ENCODE data around the gene BICRA.

DNA sequence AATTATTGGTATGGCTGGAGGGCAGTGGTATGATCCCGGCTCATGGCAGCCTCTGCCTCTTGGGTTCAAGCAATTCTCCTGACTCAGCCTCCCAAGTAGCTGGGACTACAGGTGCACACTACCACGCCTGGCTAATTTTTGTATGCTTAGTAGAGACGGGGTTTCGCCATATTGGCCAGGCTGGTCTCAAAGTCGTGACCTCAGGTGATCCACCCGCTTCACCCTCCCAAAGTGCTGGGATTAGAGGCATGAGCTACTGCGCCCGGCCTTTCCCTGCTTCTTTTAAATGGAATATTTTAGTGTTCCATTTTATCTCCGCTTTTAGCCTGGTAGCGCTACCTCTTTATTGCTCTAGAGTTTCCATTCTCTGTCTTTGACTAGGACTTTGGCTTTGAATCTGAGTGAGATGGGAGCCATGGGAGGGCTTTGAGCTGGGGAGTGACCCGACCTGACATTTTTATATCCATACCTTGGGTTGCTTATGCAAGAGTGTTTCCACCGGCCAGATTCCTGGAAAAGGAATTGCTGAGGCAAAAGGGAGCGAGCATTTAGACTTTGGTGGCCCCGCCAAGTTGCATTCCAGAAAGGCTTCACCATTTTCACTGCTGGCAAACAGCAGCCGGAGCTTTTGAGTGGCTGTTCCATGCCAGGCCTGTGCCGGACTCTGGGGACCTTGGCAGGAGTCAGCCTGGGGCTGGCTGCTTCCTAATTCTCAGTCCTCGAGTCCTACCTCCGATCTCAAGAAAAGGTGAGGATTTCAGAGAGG is 22.9 kb downstream of the BICRA start:
- TF ChIP-seq, protein P1, sequence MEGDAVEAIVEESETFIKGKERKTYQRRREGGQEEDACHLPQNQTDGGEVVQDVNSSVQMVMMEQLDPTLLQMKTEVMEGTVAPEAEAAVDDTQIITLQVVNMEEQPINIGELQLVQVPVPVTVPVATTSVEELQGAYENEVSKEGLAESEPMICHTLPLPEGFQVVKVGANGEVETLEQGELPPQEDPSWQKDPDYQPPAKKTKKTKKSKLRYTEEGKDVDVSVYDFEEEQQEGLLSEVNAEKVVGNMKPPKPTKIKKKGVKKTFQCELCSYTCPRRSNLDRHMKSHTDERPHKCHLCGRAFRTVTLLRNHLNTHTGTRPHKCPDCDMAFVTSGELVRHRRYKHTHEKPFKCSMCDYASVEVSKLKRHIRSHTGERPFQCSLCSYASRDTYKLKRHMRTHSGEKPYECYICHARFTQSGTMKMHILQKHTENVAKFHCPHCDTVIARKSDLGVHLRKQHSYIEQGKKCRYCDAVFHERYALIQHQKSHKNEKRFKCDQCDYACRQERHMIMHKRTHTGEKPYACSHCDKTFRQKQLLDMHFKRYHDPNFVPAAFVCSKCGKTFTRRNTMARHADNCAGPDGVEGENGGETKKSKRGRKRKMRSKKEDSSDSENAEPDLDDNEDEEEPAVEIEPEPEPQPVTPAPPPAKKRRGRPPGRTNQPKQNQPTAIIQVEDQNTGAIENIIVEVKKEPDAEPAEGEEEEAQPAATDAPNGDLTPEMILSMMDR (conservative IDR thresholded peaks at IDR 0.05; ENCODE audit: low read length), result no peak
- no peak for TF ChIP-seq EZH2phosphoT487 (IDR thresholded peaks at IDR 0.05; ENCODE audit: borderline replicate concordance, low read depth, low read length)
